Stimulated activated CD4-positive, alpha-beta T cell treated with anti-CD3 and anti-CD28 coated beads, Interleukin-1b, Interleukin-23, amount 100 ng/mL, for 48 hours (primary cell): ENCODE results near the gene ANXA6.

Source experiments
- DNase-seq: peaks from one replicate; pipeline ENCODE4 v3.0.0-alpha.2; 2020

The ANXA6 gene

GRCh38 chr5:151060742-151061141, 96.8 kb downstream of the ANXA6 start:
- no peak for DNase-seq

GRCh38 chr5:151058891-151059489, 98.6 kb downstream of the ANXA6 start:
- DNase-seq, result no peak

- no peak for DNase-seq
Measured at GRCh38 chr5:151058301-151058700, 99.3 kb downstream of the ANXA6 start.

- no peak for DNase-seq
Measured at GRCh38 chr5:151056379-151057325, 100.9 kb downstream of the ANXA6 start.

- no peak for DNase-seq
Measured at GRCh38 chr5:151055336-151055735, 102.2 kb downstream of the ANXA6 start.

- DNase-seq, result no peak
Measured at GRCh38 chr5:151054709-151055108, 102.9 kb downstream of the ANXA6 start.

GRCh38 chr5:151053796-151054462, 103.7 kb downstream of the ANXA6 start:
- no peak for DNase-seq

- no peak for DNase-seq
Measured at GRCh38 chr5:151052836-151053235, 104.7 kb downstream of the ANXA6 start.

- no peak for DNase-seq
Measured at GRCh38 chr5:151051931-151052608, 105.5 kb downstream of the ANXA6 start.

GRCh38 chr5:151051066-151051930, 106.3 kb downstream of the ANXA6 start:
- peak; percentile 70 for DNase-seq
